ENCODE measurements around the gene TNFRSF1A. TPM values are rescaled to one million over a fixed set of nuclear protein-coding genes. Genes with fewer than 3 reads are reported as not detected.

Gene TNFRSF1A
- 99.0 and 112 TPM in 2 replicates for total RNA-seq

DNA sequence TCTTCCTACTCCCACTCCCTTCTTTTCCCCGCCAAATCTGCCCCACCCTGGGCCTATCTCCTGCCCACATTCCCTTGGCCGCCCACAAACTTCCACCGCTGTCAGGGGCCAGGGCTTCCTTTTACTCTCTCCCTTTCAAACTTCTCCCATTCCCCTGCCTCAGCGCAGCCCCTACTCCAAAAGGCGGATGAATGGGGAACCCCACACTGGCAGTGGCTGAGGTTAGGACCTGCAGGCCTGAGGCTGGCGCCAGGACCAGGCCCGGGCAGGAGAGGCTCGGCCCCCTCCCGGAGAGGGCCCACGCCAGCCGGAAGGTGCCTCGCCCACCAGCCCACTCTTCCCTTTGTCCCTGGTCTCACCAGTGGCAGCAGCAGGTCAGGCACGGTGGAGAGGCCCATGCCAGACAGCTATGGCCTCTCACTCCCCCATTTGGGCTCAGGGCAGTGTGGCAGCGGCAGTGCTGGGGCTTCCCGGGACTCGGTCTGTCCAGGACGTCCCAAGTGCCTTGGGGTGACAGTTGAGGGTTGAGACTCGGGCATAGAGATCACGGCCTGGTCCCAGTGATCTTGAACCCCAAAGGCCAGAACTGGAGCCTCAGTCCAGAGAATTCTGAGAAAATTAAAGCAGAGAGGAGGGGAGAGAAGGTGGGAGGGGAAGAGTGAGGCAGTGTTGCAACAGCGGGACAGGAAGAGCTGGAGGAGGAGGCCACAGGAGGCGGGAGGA lies at the start of gene TNFRSF1A:
TNFRSF1A (minus strand) TSS at position 660 of the 723 bp plus-strand sequence; CDS start at position 398, 262 bp downstream.

DNA sequence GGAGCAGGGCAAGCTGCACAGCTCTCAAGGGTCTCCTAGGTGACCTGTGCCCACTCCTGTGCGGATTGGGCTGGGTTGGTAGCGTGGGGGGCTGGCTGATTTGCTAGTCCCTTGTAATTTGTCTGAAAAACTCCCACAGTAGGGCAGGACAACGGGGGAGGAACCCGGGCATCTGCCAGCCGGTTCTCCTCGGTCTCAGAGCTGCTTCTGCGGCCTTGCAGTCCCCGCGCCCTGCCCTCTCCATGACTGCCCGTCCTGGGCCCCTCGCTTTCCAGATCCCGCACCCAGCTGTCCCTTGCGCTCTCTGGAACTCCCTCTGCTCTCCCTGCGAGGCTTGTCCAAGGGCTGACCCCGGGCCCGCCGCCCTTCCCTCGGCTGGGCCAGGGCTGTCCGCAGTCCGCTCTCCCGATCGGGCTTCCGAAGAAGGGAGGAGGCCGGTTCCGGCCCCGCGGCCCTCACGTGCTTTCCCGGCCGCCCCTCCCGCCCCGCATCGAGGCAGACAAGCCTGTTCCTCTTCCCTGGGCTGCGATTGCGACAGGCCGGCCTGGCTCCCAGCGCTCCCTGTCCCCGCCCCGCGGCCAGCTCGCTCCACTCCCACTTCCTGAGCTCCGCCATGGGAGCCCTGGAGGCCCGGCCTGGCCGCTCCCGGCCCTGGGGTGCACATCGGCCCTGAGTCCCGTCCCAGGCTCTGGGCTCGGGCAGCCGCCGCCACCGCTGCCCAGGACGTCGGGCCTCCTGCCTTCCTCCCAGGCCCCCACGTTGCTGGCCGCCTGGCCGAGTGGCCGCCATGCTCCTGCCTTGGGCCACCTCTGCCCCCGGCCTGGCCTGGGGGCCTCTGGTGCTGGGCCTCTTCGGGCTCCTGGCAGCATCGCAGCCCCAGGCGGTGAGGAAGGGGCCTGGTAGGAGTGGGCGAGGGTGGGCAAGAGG lies 42.0 kb upstream of the TNFRSF1A start, which contains the start of gene LTBR:
LTBR (plus strand) TSS at position 591 of the 927 bp plus-strand sequence; CDS start at position 788, 197 bp downstream.

DNA sequence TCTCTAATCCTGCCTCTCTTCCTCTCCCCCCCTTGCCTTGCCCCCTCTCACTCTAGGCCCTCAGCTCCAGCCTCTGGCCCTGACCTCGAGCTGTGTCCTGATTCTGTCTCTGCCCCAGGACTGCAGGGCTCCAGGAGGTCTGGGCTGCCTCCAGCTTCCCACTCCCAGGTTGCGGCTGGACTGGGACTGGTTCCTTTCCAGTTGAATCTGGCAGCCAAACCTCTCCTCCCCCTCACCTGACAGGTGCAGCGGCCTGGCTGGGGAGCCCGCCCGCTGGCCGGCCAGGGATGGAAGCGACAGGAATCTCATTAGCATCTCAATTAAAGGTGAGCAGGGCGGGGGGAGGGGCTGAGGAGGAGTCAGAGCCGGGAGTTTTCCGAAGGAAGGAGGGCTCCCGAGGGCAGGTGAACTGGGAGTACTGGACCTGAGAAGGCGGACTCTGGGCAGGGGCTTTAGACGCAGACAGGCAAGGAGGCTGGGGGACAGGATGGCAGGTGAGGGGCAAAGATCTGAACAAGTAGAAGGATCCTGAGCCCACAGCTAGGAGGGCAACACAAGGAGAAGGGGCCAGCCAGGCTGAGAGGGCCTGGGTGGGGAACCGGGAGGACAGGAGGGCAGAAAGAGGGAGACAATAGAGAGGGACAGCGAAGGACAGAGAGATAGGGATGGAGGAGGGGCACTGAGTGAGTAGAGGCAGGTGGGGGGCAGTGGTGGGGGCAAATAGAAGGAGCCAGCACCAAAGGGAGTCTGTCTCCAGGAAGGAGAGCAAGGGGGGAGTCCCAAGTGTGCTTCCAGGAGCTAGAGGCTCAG lies 33.6 kb upstream of the TNFRSF1A start, which contains the start of gene SCNN1A:
SCNN1A (minus strand) TSS at position 295 of the 810 bp plus-strand sequence. CDS start 780 bp downstream, outside the sequence.

Other genes starting within 250 kb of the TNFRSF1A start
- gene VWF, start 217.4 kb downstream of the TNFRSF1A start, total RNA-seq: 0.85 and 3.7 TPM in 2 replicates
- 408 and 476 TPM in 2 replicates for gene CD9, start 141.7 kb downstream of the TNFRSF1A start, total RNA-seq
- under 0.01 and 0.09 TPM in 2 replicates for gene PLEKHG6, start 31.4 kb downstream of the TNFRSF1A start, total RNA-seq
- under 0.01 and 0.37 TPM in 2 replicates for gene SCNN1A, start 33.5 kb upstream of the TNFRSF1A start, total RNA-seq
- 52.3 and 71.6 TPM in 2 replicates for gene LTBR, start 42.1 kb upstream of the TNFRSF1A start, total RNA-seq
- gene CD27, start 102.9 kb upstream of the TNFRSF1A start, total RNA-seq: 0.09 and 0.14 TPM in 2 replicates
- gene TAPBPL, start 110.0 kb upstream of the TNFRSF1A start, total RNA-seq: 8.5 and 11.8 TPM in 2 replicates
- 7.8 and 10.0 TPM in 2 replicates for gene VAMP1, start 128.6 kb upstream of the TNFRSF1A start, total RNA-seq
- gene MRPL51, start 151.2 kb upstream of the TNFRSF1A start, total RNA-seq: 143 and 163 TPM in 2 replicates
- 26.3 and 28.8 TPM in 2 replicates for gene NCAPD2, start 152.0 kb upstream of the TNFRSF1A start, total RNA-seq
- 7,747 and 9,147 TPM in 2 replicates for gene GAPDH, start 192.4 kb upstream of the TNFRSF1A start, total RNA-seq
- 11.2 and 13.2 TPM in 2 replicates for gene IFFO1, start 214.0 kb upstream of the TNFRSF1A start, total RNA-seq
- gene NOP2, start 226.2 kb upstream of the TNFRSF1A start, total RNA-seq: 9.8 and 17.4 TPM in 2 replicates